Heart right ventricle (tissue), 16 donors: ENCODE results near the gene FBRS. TPM values are rescaled to one million over a fixed set of nuclear protein-coding genes. Genes with fewer than 3 reads are reported as not detected.

Source experiments
- ATAC-seq, 8 donors: fragments of 200-7000 bp; cut with Tn5 transposase; one replicate each; pipeline ENCODE4 v1.9.1; 2020; ENCODE audit warnings: mild to moderate bottlenecking in 8 of 8, moderate library complexity in 8 of 8, moderate number of reproducible peaks in 1 of 8
- DNase-seq, 2 donors: peaks; one replicate each; pipeline ENCODE4 v3.0.0-alpha.2; 2020
- H3K27ac ChIP-seq, 10 donors: fragments of 200-600 bp; sonication (generic) in 2 of 10; one replicate each; pipeline versions ENCODE4 v1.5.0 to v1.8.0; 2020 to 2022; ENCODE audit warnings: mild to moderate bottlenecking in 3 of 10
- H3K27me3 ChIP-seq, 7 donors: fragments of 200-600 bp; one replicate each; pipeline ENCODE4 v1.8.0; 2021 to 2022; ENCODE audit warnings: mild to moderate bottlenecking in 2 of 7
- H3K36me3 ChIP-seq, 9 donors: fragments of 200-600 bp; sonication (generic) in 1 of 9; one replicate each; pipeline versions ENCODE4 v1.5.0 to v1.8.0; 2020 to 2022; ENCODE audit warnings: mild to moderate bottlenecking in 2 of 9
- H3K4me1 ChIP-seq, 9 donors: fragments of 200-600 bp; sonication (generic) in 1 of 9; one replicate each; pipeline versions ENCODE4 v1.5.0 to v1.8.0; 2020 to 2022; ENCODE audit warnings: mild to moderate bottlenecking in 4 of 9
- H3K4me3 ChIP-seq, 10 donors: fragments of 200-600 bp; sonication (generic) in 2 of 10; one replicate each; pipeline versions ENCODE4 v1.5.0 to v1.8.0; 2020 to 2022; ENCODE audit warnings: mild to moderate bottlenecking in 7 of 10, moderate library complexity in 2 of 10
- H3K9me3 ChIP-seq, 11 donors: fragments of 200-600 bp in 10 of 11; sonication (generic) in 2 of 11; one replicate each; pipeline versions ENCODE4 v1.5.0 to v1.8.0; 2013 to 2022; ENCODE audit warnings: mild to moderate bottlenecking in 2 of 11, control low read depth in 1 of 11, moderate library complexity in 1 of 11
- CTCF ChIP-seq, 9 donors: fragments of 200-600 bp; sonication (generic) in 2 of 9; IDR thresholded peaks; one replicate each; pipeline versions ENCODE4 v1.5.0 to v1.8.0; 2021 to 2022; ENCODE audit warnings: antibody characterized with exemption in 9 of 9, mild to moderate bottlenecking in 5 of 9, moderate library complexity in 1 of 9
- WGBS, 2 donors: extraction: QIAGEN DNeasy Blood & Tissue Kit; methylation state at CpG; one replicate each; pipeline ENCODE4 v1.1.7; 2013; ENCODE audit warnings: inconsistent platforms in 1 of 2; 5-methylcytosine and 5-hydroxymethylcytosine counted together
- intact Hi-C, 10 donors: fragments of 100-400 bp; cut with DNase I; formaldehyde crosslinking; loops; one replicate each; pipeline versions ENCODE4 v1.11.1 to v1.14.2; 2022
- polyA plus RNA-seq, 2 donors: library from polyadenylated mRNA; stranded (reverse); fragments of 200-250 nt; gene quantifications; one replicate each; pipeline ENCODE4 v1.2.3, GENCODE V29; 2013
- total RNA-seq, 10 donors: library from RNA; stranded (reverse); fragmentation: NEBNext Ultra II Directional in 3 of 10; extraction: Animal tissue kit (Norgen Biotek cat#: 25700) in 3 of 10; gene quantifications; one replicate each; pipeline versions ENCODE4 v1.2.1 to v1.2.4, GENCODE V29; 2021 to 2023
- donor health status: Arrhythmogenic right ventricular cardiomyopathy.
- donor health status: ischemic (EF 13 %, LVEDD 7.1; RV severe dilation, severe dysfunction).
- donor health status: healthy with polysubstance abuse.
- donor health status: DM: no; HTN: yes; CAD: no.
- donor health status: DM: no; HTN: no; CAD: no.
- donor health status: ischemic (EF 25% LVEDD 6.9; RV normal size, moderate dysfunction).
- donor health status: ischemic (EF 25% LVEDD 5.7; RV mildly dilated, moderate dysfunction).
- donor health status: healthy.
- donor health status: DM: yes; HTN: yes; CAD: no.
- donor health status: Ischemic cardiomyopathy.
- donor health status: ischemic (EF 35%, LVEDD 5.7; RV mildly dilated, moderate dysfunction).
- donor health status: nonischemic (EF 11% LVEDD 7.7; RV severe dilation, severe dysfunction).
- donor health status: DM: yes; HTN: yes; CAD: no.
- donor health status: PGD.
- donor health status: ischemic (EF 29% LVEDD 5.4; RV normal size, mild dysfunction).
- donor health status: nonischemic (EF 23%, LVEDD 6.1; RV moderate dilation, normal function).

FBRS gene
- total and polyA plus RNA-seq, 12 donors: 24.6 to 40.2 (median 29.3) TPM

- 80 to 86% methylated on average over 22 of the region's 22 CpGs for WGBS, 2 donors
- Histone ChIP-seq H3K4me1 (peaks cover 11 to 39% (median 36%) of the 10 kb centered on the region in 9 donors), H3K27ac (no peak overlapping the region), H3K9me3 (no peaks in the 10 kb centered on the region), H3K27me3 (no peaks in the 10 kb centered on the region), H3K4me3 (no peak overlapping the region), H3K36me3 (peaks cover 0 to 97% (median 91%) of the 10 kb centered on the region in 9 donors)
- intact Hi-C loops: no loop called here
- ATAC-seq: no peak
- TF ChIP-seq CTCF (IDR thresholded peaks at IDR 0.05): no peak
- DNase-seq: no peak
Observed at GRCh38 chr16:30665155-30665829, 7.1 kb downstream of the FBRS start.

- ATAC-seq (no peak), DNase-seq (no peak)
- no peak for TF ChIP-seq CTCF (IDR thresholded peaks at IDR 0.05)
- 54 to 62% methylated on average over 4 of the region's 4 CpGs for whole genome bisulfite sequencing, 2 donors
- Histone ChIP-seq H3K36me3 (peaks cover 0 to 100% (median 91%) of the 10 kb centered on the region in 9 donors), H3K27ac (no peak overlapping the region), H3K27me3 (no peaks in the 10 kb centered on the region), H3K4me1 (peaks cover 6 to 34% (median 31%) of the 10 kb centered on the region in 9 donors), H3K4me3 (no peak overlapping the region), H3K9me3 (no peaks in the 10 kb centered on the region)
- intact Hi-C loops: no loop called here
Observed at GRCh38 chr16:30665830-30666190, 7.6 kb downstream of the FBRS start.

- intact Hi-C loops: no loop called here
- Histone ChIP-seq H3K36me3 (peaks cover 0 to 100% (median 87%) of the 10 kb centered on the region in 9 donors), H3K27me3 (no peaks in the 10 kb centered on the region), H3K4me1 (peaks cover 3 to 25% (median 22%) of the 10 kb centered on the region in 9 donors), H3K27ac (no peak overlapping the region), H3K4me3 (no peak overlapping the region), H3K9me3 (no peaks in the 10 kb centered on the region)
- no peak for ATAC-seq
- no peak for DNase-seq
- 64 to 75% methylated on average over 7 of the region's 7 CpGs for WGBS, 2 donors
- no peak for TF ChIP-seq CTCF (IDR thresholded peaks at IDR 0.05)
Observed at GRCh38 chr16:30666681-30667080, 8.4 kb downstream of the FBRS start.

GRCh38 chr16:30667361-30667905 lies 9.2 kb downstream of the FBRS start:
- WGBS, 2 donors: 89 to 90% methylated on average over 11 of the region's 11 CpGs
- no peaks in the 10 kb centered on the region for H3K9me3 ChIP-seq
- H3K4me3 ChIP-seq: no peak overlapping the region
- ATAC-seq: peak in 1 of 8 donors; percentile 3
- DNase-seq: no peak
- intact Hi-C loops: no loop called here
- H3K4me1 ChIP-seq: peaks cover 3 to 18% (median 15%) of the 10 kb centered on the region in 9 donors
- H3K27ac ChIP-seq: no peak overlapping the region
- H3K27me3 ChIP-seq: no peaks in the 10 kb centered on the region
- H3K36me3 ChIP-seq: peaks cover 0 to 96% (median 80%) of the 10 kb centered on the region in 9 donors
- TF ChIP-seq CTCF (IDR thresholded peaks at IDR 0.05): no peak
